AG04449 (cell line): ENCODE results near the gene RASA4B.
"Not testable (repeated sequence)": the region's sequence is repeated elsewhere in the genome, so short reads cannot be mapped to it uniquely, and the experiment has no call there.

Experiments used
- CTCF ChIA-PET: fragments of 350-600 bp; formaldehyde crosslinking; extraction: SDS; loops from one replicate; lab custom pipeline; 2021; ENCODE audit warnings: antibody characterized with exemption; lab: Yijun Ruan, JAX
- POLR2A ChIA-PET: fragments of 400-600, 350-600 bp; formaldehyde crosslinking; extraction: SDS; loops from one replicate; lab custom pipeline; 2020; ENCODE audit warnings: antibody characterized with exemption, inconsistent platforms; lab: Yijun Ruan, JAX
- DNase-seq: peaks from one replicate; pipeline ENCODE4 v3.0.0-alpha.2; 2010; ENCODE audit warnings: low read depth, low spot score
- H3K4me3 ChIP-seq: 2 replicates; pipeline ENCODE4 v1.5.1; 2011; ENCODE audit warnings: low read depth, mild to moderate bottlenecking, control low read depth, low read length
- TF ChIP-seq, protein P1 (sequence below): IDR thresholded peaks from one replicate; pipeline ENCODE4 v1.5.1; 2011; ENCODE audit warnings: mild to moderate bottlenecking, moderate library complexity, low read length, control low read depth, inconsistent platforms; ENCODE audit not compliant: insufficient read depth; ENCODE audit errors: missing control alignments

RASA4B gene

DNA sequence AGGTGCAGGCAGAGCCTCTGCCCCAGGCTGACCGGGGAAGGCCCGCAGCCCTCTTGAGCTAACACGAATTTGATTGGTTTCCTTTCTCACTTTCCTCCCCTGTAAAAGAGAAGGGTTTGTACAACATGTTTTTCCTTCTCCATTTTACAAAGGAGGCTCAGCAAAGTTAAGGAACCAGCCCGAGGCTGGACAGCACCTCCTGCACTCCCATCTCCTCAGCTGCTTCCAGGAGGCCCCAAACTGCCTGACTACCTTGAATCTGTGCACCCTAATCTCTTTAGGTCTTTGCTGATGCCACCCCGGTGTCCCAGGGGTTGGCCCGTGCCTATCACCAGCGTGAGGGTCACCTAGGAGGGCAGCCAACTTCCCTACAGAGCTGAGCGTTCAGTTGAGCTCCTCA lies 57.1 kb downstream of the RASA4B start:
- TF ChIP-seq, protein P1, sequence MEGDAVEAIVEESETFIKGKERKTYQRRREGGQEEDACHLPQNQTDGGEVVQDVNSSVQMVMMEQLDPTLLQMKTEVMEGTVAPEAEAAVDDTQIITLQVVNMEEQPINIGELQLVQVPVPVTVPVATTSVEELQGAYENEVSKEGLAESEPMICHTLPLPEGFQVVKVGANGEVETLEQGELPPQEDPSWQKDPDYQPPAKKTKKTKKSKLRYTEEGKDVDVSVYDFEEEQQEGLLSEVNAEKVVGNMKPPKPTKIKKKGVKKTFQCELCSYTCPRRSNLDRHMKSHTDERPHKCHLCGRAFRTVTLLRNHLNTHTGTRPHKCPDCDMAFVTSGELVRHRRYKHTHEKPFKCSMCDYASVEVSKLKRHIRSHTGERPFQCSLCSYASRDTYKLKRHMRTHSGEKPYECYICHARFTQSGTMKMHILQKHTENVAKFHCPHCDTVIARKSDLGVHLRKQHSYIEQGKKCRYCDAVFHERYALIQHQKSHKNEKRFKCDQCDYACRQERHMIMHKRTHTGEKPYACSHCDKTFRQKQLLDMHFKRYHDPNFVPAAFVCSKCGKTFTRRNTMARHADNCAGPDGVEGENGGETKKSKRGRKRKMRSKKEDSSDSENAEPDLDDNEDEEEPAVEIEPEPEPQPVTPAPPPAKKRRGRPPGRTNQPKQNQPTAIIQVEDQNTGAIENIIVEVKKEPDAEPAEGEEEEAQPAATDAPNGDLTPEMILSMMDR = no peak
- DNase-seq = no peak
- ChIA-PET CTCF (interaction anchor here (0.9 kb wide), 1 partner anchor 8 kb away, joined by 3 read pairs; no protein-coding TSS in a partner anchor), POLR2A (no interaction called here)
- no peak overlapping the region for H3K4me3 ChIP-seq

DNA sequence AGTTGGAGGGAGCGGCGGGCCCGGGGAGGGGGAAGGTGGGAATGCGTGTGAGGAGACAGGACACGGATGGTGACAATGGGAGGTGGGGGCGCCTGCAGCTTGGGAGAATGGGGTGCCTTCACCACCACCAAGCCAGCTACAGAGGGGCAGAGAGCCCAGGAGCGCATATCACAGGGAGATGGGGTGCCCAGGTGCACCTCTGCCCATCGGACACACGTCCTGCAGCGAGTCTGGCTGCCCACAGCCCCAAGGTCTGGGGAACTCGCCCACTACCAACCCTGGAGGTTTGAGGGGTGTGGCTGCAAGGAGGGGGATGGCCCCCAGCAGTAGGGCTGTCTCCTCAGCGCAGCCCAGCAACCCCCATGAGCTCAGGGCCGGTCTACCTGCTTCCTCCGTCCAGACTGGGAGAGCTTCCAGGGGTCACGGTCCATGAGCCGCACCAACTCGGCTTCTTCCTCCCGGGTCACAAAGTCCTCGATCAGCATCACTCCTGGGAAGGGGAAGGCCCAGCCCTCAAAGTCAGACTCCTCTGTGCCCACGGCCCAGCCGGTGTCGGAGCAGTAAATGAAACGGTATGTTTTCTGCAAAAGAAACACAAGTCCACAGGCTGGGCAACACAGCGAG lies 58.2 kb downstream of the RASA4B start:
- no peak for DNase-seq
- POLR2A ChIA-PET = interaction anchor here (0.7 kb wide), 1 partner anchor 12 kb away, joined by 3 read pairs; no protein-coding TSS in a partner anchor
- CTCF ChIA-PET = no interaction called here
- TF ChIP-seq, protein P1 = no peak
- no peak overlapping the region for H3K4me3 ChIP-seq

DNA sequence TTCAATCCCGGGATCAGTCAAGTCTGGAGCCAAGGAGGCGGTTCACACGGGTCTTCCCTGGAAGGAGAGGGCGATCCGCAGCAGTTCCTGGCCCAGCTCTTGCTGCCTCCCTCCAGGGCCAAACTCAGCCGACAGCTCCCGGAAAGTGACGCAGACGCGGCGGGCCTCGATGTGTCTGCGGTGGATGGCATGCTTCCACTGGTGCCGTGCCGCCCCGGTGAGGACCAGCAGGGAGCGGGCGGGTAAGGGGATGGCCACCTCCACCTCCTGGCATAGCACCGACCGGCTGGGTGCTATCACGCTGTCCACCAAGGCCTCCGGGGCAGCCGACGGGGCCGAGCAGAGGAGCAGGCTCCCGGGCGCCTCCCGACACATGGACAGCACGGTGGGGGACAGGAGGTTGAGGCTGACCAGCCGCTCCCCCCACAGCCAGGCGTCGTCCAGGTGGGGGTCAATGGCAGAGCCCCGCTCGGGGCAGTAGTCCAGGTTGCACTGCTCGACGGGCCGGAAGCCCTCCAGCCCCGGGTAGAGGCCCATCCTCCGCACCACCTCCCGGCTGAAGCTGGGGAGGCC lies 60.1 kb downstream of the RASA4B start:
- POLR2A ChIA-PET = no interaction called here
- no peak for DNase-seq
- CTCF ChIA-PET = interaction anchor here (1.3 to 4.0 kb wide), 2 partner anchors 9 to 23 kb away, joined by 3 to 25 read pairs; partner anchors contain the start of genes ALKBH4 and LRWD1

DNA sequence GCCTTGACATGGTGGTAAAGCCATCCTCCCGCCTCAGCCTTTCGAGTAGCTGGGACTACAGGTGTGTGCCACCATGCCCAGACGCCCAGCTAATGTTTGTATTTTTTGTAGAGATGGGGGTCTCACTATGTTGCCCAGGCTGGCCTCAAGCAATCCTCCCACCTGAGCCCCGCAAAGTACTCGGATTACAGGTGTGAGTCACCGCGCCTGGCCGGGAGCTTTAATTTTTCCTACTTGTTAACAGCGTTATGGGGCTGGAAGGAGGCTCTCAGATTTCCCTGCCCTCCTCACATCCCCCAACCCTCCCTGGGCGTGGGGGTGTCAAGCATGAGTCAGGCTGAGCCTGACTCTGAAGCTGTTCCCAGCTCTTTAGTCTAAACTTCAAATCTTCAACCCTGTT lies 61.2 kb downstream of the RASA4B start:
- TF ChIP-seq, protein P1 = no peak
- DNase-seq = no peak
- no peak overlapping the region for H3K4me3 ChIP-seq
- ChIA-PET POLR2A (interaction anchor here (0.7 to 1.0 kb wide), 3 partner anchors 8 to 23 kb away, joined by 3 to 5 read pairs (median 3); partner anchors contain the start of genes ALKBH4 and ORAI2), CTCF (interaction anchor here (4.0 kb wide), 1 partner anchor 10 kb away, joined by 25 read pairs; the partner anchor contains the start of genes ALKBH4 and LRWD1)

More for the DNA sequence above, 60.1 kb downstream of the RASA4B start:
- TF ChIP-seq, protein P1 = no peak
- no peak overlapping the region for H3K4me3 ChIP-seq

DNA sequence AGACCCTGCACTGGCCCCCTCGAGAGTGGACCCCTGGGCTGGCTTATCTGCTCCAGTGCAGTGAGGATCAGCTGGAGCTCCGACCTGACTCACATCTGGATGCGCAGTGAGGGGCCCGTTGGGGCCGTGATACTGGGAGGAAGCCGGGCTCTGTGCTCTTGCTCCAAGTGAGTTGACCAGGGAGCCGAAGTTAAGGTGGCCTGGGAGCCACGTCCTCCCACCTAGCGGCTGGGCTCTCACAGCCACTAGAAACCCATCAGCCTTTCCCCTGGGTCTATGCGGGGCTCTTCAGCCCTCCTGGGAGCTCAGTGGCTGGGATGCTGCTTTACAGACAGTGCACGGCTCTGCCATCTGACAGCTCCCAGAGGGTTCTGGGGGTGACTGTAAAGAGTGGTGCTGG lies 62.0 kb downstream of the RASA4B start:
- ChIA-PET POLR2A (interaction anchor here (0.8 to 1.0 kb wide), 2 partner anchors 9 to 23 kb away, joined by 3 to 5 read pairs; partner anchors contain the start of genes ALKBH4 and ORAI2), CTCF (interaction anchor here (4.0 kb wide), 1 partner anchor 10 kb away, joined by 25 read pairs; the partner anchor contains the start of genes ALKBH4 and LRWD1)
- TF ChIP-seq, protein P1 = no peak
- DNase-seq = no peak
- H3K4me3 ChIP-seq = no peak overlapping the region

DNA sequence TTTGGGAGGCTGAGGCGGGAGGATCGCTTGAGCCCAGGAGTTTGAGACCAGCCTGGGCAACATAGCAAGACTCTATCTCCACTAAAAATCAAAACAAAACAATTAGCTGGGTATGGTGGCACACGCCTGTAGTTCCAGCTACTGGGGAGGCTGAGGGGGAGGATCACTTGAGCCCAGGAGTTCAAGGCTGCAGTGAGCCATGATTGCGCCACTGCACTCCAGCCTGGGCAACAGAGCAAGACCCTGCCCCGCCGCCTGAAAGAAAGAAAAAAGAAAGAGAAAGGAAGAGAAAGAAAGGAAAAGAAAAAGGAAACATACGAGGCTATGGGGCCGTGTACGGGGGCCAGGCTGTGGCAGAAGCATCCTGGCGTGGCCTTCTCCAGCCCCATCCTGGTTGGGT lies 62.6 kb downstream of the RASA4B start:
- H3K4me3 ChIP-seq, DNase-seq, POLR2A ChIA-PET: not testable (repeated sequence)
- CTCF ChIA-PET = interaction anchor here (4.0 kb wide), 1 partner anchor 11 kb away, joined by 25 read pairs; the partner anchor contains the start of genes ALKBH4 and LRWD1
